Breast epithelium (tissue), 3 donors: ENCODE results near the gene ZFP28.

ENCODE experiments used
- POLR2A ChIP-seq: fragments of 450-650 bp; IDR thresholded peaks from one replicate; pipeline ENCODE4 v1.6.1; 2016; ENCODE audit warnings: antibody characterized with exemption, mild to moderate bottlenecking, moderate library complexity
- POLR2AphosphoS5 ChIP-seq, 3 donors: sonication (generic); formaldehyde crosslinking; IDR thresholded peaks; one replicate each; pipeline ENCODE4 v1.6.1; 2017; ENCODE audit warnings: antibody characterized with exemption in 3 of 3

- TF ChIP-seq POLR2A (no peak), POLR2AphosphoS5 (IDR thresholded peaks at IDR 0.05) (no peak)
Measured at GRCh38 chr19:56594446-56594782, 55.7 kb downstream of the ZFP28 start.
